HFF-Myc (cell line): Measurements from ENCODE around the gene IL9R.
"Not testable (repeated sequence)": the region's sequence is repeated elsewhere in the genome, so short reads cannot be mapped to it uniquely, and the experiment has no call there.

Experiments used
- DNase-seq: peaks from one replicate; pipeline ENCODE4 v3.0.0-alpha.2; 2011; ENCODE audit warnings: low read depth; ENCODE audit errors: extremely low read depth
- H3K4me3 ChIP-seq: replicated peaks from 2 replicates; pipeline ENCODE4 v1.5.1; 2011; ENCODE audit warnings: low read depth, mild to moderate bottlenecking, control low read depth, low read length

IL9R gene

DNA sequence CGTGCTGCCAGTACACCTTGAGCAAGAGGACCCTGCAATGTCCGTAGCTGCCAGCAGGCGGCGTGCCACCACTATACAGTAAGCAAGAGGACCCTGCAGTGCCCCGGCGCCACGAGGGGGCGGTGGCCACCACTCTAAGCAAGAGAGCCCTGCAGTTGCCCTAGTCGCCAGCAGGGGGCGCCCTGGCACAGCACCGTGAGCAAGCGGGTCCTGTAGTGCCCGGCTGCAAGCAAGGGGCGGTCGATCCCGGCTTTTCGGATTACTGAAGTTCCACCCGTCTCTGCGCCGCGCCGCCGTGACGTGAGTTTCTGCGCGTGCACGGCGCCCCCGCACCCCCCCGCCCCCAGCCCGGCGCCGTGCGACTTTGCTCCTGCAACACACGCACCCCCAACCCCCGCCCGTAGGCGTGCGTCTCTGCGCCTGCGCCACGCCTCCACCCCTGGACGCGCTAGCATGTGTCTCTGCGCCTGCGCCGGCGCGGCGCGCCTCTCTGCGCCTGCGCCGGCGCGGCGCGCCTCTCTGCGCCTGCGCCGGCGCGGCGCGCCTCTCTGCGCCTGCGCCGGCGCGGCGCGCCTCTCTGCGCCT, 31.2 kb downstream of the IL9R start:
- not testable (repeated sequence) for DNase-seq, H3K4me3 ChIP-seq

DNA sequence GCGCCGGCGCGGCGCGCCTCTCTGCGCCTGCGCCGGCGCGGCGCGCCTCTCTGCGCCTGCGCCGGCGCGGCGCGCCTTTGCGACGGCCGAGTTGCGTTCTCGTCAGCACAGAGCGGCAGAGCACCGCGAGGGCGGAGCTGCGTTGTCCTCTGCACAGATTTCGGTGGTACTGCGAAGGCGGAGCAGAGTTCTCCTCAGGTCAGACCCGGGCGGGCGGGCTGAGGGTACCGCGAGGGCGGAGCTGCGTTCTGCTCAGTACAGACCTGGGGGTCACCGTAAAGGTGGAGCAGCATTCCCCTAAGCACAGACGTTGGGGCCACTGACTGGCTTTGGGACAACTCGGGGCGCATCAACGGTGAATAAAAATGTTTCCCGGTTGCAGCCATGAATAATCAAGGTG, 31.8 kb downstream of the IL9R start:
- H3K4me3 ChIP-seq, DNase-seq: not testable (repeated sequence)

DNA sequence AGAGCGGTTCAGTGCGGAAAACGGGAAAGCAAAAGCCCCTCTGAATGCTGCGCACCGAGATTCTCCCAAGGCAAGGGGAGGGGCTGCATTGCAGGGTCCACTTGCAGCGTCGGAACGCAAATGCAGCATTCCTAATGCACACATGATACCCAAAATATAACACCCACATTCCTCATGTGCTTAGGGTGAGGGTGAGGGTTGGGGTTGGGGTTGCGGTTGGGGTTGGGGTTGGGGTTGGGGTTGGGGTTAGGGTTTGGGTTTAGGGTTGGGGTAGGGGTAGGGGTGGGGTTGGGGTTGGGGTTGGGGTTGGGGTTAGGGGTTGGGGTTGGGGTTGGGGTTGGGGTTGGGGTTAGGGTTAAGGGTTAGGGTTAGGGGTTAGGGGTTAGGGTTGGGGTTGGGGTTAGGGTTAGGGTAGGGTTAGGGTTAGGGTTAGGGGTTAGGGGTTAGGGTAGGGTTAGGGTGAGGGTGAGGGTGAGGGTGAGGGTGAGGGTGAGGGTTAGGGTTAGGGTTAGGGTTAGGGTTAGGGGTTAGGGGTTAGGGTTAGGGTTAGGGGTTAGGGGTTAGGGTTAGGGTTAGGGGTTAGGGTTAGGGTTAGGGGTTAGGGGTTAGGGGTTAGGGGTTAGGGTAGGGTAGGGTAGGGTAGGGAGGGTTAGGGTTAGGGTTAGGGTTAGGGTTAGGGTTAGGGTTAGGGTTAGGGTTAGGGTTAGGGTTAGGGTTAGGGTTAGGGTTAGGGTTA, 32.4 kb downstream of the IL9R start:
- not testable (repeated sequence) for DNase-seq, H3K4me3 ChIP-seq

DNA sequence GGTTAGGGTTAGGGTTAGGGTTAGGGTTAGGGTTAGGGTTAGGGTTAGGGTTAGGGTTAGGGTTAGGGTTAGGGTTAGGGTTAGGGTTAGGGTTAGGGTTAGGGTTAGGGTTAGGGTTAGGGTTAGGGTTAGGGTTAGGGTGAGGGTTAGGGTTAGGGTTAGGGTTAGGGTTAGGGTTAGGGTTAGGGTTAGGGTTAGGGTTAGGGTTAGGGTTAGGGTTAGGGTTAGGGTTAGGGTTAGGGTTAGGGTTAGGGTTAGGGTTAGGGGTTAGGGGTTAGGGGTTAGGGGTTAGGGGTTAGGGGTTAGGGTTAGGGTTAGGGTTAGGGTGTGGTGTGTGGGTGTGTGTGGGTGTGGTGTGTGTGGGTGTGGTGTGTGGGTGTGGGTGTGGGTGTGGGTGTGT, 33.0 kb downstream of the IL9R start:
- H3K4me3 ChIP-seq = not testable (repeated sequence)

More for the DNA sequence above, 33.0 kb downstream of the IL9R start:
- DNase-seq = not testable (repeated sequence)
